Measurements from ENCODE around the gene LMBRD2. TPM values are rescaled to one million over a fixed set of nuclear protein-coding genes. Genes with fewer than 3 reads are reported as not detected.

LMBRD2 gene
- total RNA-seq, 1 donor from 2014 or later = 11.6 TPM

DNA sequence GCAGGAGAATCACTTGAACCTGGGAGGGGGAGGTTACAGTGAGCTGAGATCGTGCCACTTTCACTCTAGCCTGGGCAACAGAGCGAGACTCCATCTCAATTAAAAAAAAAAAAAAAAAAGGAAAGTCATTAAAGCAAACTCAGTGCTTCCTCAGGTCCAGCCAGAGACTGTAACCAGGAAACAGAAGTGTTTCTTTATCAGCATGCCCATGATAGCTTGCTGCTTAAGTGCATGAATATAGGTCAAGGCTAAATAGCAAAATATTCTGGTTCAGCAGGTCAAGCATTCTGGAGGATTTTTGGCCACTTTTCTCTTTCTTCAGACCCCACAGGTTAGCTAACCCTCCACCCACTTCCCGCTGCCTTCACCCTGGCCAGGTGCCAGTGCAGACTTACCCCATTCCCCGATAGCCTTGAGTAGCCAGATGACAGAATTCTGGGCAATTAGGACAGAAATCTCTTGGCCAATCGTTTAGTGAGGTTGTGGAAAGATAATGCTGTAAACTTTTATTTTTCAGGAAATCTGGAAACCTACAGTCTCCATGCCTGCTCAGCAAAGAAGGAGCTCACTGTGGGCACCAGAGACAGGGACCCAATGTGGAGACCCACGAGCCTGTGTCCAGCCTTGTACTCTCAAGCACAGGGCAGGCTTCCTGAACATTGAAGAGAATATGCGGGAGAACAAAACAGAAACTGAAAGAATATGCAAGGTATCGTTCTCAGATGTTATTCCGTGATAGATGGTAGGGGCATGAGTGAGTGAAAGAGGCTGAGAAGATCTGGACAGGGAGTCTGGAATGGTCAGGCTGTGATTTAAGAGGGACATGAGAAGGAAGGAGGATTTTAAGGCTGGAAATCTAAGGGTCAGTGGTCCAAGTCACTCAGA lies 80.8 kb downstream of the LMBRD2 start:
- no peaks in the 10 kb centered on the region for H3K36me3 Mint-ChIP-seq (ENCODE audit: low read depth)
- peaks cover 6% of the 10 kb centered on the region for H3K4me1 Mint-ChIP-seq (ENCODE audit: low read depth)
- H3K9me3 Mint-ChIP-seq = no peaks in the 10 kb centered on the region
- DNase-seq (ENCODE audit: low spot score) = no peak
- peaks cover 41% of the 10 kb centered on the region for H3K27me3 Mint-ChIP-seq (ENCODE audit: low read depth)
- H3K4me3 Mint-ChIP-seq (ENCODE audit: low read depth) = peak overlapping the region; percentile 58
- intact Hi-C loops (cut with micrococcal nuclease) = loop anchor here (10.0 kb wide), 3 partner anchors 84 to 624 kb away; partner anchors contain the start of genes LMBRD2, NADK2 and SKP2
- no peak overlapping the region for H3K27ac Mint-ChIP-seq

DNA sequence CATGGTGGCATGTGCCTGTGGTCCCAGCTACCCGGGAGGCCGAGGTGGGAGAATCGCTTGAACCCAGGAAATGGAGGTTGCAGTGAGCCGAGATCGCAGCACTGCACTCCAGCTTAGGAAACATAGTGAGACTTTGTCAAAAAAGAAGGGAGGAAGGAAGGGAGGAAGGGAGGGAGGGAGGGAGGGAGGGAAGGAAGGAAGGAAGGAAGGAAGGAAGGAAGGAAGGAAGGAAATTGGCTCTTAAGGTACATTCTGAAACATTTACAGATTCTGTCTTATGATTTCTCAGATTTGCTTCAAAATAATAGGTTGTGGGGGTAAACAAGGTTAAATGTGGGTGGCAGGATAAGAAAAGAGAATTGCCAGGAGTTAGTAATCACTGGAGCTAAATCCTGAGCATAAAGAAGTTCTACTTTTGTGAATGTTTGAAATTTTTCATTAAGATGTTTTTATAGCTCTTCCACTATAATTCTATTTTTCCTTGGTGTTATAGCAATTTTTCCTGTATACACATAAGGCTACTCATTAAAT lies 82.9 kb downstream of the LMBRD2 start:
- H3K4me1 Mint-ChIP-seq (ENCODE audit: low read depth) = peaks cover 6% of the 10 kb centered on the region
- no peaks in the 10 kb centered on the region for H3K9me3 Mint-ChIP-seq
- no peak overlapping the region for H3K27ac Mint-ChIP-seq

DNA sequence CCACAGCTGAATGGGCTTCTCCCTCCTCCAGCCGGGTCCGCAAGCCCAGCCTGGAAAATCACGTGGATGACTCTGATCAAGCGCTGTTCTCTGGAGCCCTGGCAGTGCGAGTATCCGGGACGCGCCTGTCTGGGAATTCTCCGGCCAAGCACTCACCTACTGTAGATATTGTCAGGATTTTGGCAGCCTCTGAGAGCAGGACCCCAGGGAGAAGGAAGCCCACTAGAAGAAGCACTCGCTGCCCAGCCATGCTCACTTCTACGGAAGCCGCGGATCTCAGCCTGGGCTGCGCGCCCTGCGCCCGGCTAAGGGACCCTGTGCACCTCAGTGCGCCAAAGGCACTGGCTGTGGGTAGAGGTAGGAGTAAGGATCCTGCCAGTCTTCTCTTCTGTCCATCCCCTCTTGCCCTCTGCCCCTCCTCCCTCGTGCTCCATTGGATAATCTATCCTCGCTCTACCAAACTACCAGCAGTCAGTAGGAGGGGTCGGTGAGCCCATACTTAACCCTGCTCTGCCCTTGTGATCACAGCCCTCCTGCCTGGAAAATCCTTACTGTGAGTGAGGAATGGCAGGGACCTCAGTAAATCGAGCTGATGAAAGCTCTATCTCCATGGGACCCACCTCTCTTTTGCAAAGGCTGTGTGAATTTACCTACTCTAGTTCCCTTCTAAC lies 85.0 kb downstream of the LMBRD2 start, which contains the start of gene UGT3A2:
UGT3A2 (minus strand) TSS at position 343 of the 671 bp plus-strand sequence; CDS start at position 250, 93 bp downstream.
- DNase-seq (ENCODE audit: low spot score) = no peak
- Mint-ChIP-seq H3K9me3 (no peaks in the 10 kb centered on the region), H3K36me3 (ENCODE audit: low read depth) (no peaks in the 10 kb centered on the region), H3K4me1 (ENCODE audit: low read depth) (peaks cover 4% of the 10 kb centered on the region), H3K27me3 (ENCODE audit: low read depth) (peaks cover 51% of the 10 kb centered on the region), H3K27ac (no peak within 1 kb of the TSS), H3K4me3 (ENCODE audit: low read depth) (no peak within 1 kb of the TSS)
- intact Hi-C loops (cut with micrococcal nuclease) = no loop called here

More for the DNA sequence above, 82.9 kb downstream of the LMBRD2 start:
- intact Hi-C loops (cut with micrococcal nuclease) = no loop called here
- Mint-ChIP-seq H3K27me3 (ENCODE audit: low read depth) (peaks cover 56% of the 10 kb centered on the region), H3K4me3 (ENCODE audit: low read depth) (no peak overlapping the region), H3K36me3 (ENCODE audit: low read depth) (no peaks in the 10 kb centered on the region)
- no peak for DNase-seq (ENCODE audit: low spot score)

DNA sequence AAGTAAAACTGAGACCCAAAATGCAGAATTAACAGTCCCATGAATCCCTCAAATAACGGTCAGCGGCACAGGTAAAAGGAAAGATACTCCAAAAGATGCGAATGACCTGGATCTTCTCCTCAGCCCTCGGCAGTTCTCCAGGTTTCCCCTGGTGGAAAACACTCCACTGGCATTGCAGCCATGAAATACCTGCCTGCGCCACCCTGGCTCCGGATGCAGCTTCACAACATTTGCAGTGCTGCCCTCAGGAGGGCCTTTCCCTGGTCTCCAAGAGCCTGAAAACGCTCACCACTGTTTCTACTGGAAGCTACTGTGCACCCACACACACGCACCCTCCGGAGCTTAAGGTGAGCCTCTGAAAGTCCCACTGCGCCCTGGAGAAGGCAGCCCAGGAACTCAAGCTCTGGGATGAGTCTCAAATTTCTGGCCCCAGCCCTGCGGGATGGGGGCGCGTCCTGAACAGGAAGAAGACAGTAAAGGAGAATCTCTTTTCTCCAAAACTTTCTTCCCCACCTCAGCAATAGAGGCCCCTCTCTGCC lies 85.6 kb downstream of the LMBRD2 start:
- peaks cover under 1% of the 10 kb centered on the region for H3K4me1 Mint-ChIP-seq (ENCODE audit: low read depth)
- no peak for DNase-seq (ENCODE audit: low spot score)
- no peaks in the 10 kb centered on the region for H3K9me3 Mint-ChIP-seq
- H3K27me3 Mint-ChIP-seq (ENCODE audit: low read depth) = peaks cover 51% of the 10 kb centered on the region
- no peak overlapping the region for H3K27ac Mint-ChIP-seq
- no peaks in the 10 kb centered on the region for H3K36me3 Mint-ChIP-seq (ENCODE audit: low read depth)
- intact Hi-C loops (cut with micrococcal nuclease) = no loop called here
- no peak overlapping the region for H3K4me3 Mint-ChIP-seq (ENCODE audit: low read depth)

DNA sequence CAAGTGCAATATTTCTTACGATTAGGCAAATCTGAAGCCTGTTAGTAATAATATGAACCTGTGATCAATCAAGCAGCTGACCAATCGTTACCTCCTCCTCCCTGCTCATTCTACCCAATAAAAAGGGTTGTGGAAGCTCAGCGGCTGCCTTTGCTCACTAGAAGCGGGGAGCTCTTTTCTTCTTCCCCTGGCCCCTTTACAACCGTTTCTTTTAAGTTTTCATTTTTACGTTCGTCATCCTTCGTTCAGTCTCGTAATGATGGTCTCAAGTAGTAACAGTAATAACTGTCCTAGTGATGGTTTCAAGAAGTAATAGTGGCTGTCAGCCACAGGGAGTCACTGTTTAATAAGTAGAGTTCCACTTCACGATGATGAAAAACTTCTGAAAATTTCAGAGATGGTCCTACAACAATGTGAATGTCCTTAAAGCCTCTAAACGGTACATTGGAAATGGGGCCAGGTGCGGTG lies 91.2 kb downstream of the LMBRD2 start:
- Mint-ChIP-seq H3K27me3 (ENCODE audit: low read depth) (peaks cover 24% of the 10 kb centered on the region), H3K9me3 (no peaks in the 10 kb centered on the region), H3K4me3 (ENCODE audit: low read depth) (no peak overlapping the region), H3K36me3 (ENCODE audit: low read depth) (no peaks in the 10 kb centered on the region), H3K27ac (no peak overlapping the region), H3K4me1 (ENCODE audit: low read depth) (no peaks in the 10 kb centered on the region)
- no peak for DNase-seq (ENCODE audit: low spot score)
- intact Hi-C loops (cut with micrococcal nuclease) = no loop called here

DNA sequence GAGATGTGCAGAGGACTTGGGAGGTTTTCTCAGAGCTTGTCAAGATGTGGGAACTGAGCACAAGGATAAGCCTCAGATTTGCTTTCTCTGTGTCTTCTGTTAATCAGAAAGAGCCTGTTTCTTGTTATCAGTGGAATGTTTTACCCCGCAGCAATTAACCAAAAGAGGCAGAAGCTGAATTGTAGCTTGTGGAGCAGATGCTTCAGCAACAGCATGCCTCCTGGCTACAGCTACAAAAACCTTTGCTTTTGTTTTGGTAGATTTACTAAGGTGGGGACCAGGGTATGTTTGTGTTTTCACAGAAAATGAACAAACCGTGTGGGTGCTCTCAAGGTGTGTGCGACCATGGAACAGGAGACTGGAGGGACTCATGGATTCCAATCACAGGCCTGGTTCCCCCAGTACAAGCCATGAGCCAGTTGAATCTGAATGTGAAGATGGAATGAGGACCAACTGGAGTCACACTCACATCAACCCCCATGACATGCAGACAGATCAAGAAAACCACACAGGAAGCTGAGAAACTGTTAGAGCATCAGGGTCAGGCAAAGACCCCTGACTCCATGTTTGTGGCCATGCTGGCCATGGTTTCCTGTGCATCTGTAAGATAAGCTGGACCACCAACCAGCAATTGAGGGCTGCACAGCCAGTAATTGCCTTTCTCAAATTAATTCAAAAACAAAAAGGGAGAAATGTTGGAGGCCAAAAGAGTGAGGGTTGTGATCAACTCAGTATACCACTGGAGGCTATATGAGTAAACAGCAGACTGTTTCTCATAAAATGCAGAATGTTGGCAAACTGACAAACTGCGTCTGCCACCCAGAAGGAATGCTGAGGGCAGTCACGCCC lies 91.9 kb downstream of the LMBRD2 start:
- peaks cover 18% of the 10 kb centered on the region for H3K27me3 Mint-ChIP-seq (ENCODE audit: low read depth)
- intact Hi-C loops (cut with micrococcal nuclease) = no loop called here
- H3K4me1 Mint-ChIP-seq (ENCODE audit: low read depth) = no peaks in the 10 kb centered on the region
- H3K9me3 Mint-ChIP-seq = no peaks in the 10 kb centered on the region
- H3K36me3 Mint-ChIP-seq (ENCODE audit: low read depth) = no peaks in the 10 kb centered on the region
- DNase-seq (ENCODE audit: low spot score) = no peak
- no peak overlapping the region for H3K4me3 Mint-ChIP-seq (ENCODE audit: low read depth)
- no peak overlapping the region for H3K27ac Mint-ChIP-seq

DNA sequence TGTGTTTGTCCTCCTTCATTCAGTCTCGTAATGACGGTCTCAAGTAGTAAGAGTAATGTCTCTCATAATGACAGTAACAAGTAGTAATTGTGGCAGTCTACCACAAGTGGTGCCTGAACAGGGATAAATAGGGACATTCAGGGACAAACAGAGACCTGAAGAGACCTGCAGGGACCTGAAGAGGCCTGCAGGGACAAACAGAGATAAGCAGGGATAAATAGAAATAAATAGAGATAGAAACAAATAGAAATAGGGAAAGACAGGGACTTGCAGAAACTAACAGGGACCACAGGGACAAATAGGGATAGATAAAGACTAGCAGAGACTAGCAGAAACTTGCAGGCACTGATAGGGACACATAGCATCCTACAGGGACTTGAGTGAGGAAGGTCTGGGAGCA lies 92.9 kb downstream of the LMBRD2 start:
- H3K27ac Mint-ChIP-seq = no peak overlapping the region
- intact Hi-C loops (cut with micrococcal nuclease) = no loop called here
- no peaks in the 10 kb centered on the region for H3K4me1 Mint-ChIP-seq (ENCODE audit: low read depth)
- H3K27me3 Mint-ChIP-seq (ENCODE audit: low read depth) = peaks cover 14% of the 10 kb centered on the region
- no peak for DNase-seq (ENCODE audit: low spot score)
- H3K4me3 Mint-ChIP-seq (ENCODE audit: low read depth) = no peak overlapping the region
- no peaks in the 10 kb centered on the region for H3K36me3 Mint-ChIP-seq (ENCODE audit: low read depth)
- no peaks in the 10 kb centered on the region for H3K9me3 Mint-ChIP-seq

DNA sequence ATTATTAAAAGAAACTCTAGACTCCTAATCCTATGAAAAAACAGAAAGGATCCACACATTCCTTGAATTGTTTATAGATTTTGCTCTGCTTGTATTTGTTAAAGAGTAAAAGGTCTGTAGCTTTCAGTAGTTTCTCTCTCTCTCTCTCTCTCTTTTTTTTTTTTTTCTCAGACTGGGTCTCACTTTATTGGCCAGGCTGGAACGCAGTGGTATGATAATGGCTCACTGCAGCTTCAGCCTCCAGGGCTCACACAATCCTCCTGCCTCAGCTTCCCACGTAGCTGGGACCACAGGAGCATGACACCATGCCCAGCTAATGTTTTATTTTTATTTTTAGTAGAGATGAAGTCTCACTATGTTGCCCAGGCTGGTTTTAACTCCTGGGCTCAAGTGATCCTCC lies 94.3 kb downstream of the LMBRD2 start:
- no peak overlapping the region for H3K4me3 Mint-ChIP-seq (ENCODE audit: low read depth)
- H3K9me3 Mint-ChIP-seq = no peaks in the 10 kb centered on the region
- intact Hi-C loops (cut with micrococcal nuclease) = no loop called here
- peaks cover 23% of the 10 kb centered on the region for H3K27me3 Mint-ChIP-seq (ENCODE audit: low read depth)
- no peaks in the 10 kb centered on the region for H3K4me1 Mint-ChIP-seq (ENCODE audit: low read depth)
- no peak overlapping the region for H3K27ac Mint-ChIP-seq
- no peaks in the 10 kb centered on the region for H3K36me3 Mint-ChIP-seq (ENCODE audit: low read depth)
- DNase-seq (ENCODE audit: low spot score) = no peak

DNA sequence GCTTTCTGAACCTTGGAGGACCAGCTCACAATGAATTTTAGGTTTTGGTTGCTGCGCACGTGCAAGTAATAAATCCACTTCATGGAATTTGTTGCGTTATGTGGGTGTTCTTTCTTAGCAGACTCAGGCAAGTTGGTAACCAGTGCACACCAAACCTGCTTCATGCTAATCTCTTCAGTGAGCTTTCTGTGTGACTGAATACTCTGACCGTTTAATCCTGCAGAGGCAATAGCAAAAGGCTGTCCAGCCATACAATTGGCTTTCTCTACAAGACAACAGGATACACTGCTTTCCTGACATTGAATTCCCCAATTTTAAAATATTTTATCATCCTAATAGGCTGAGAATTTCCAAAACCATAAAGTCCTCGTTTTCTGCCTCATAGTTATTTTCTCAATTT lies 95.3 kb downstream of the LMBRD2 start:
- H3K36me3 Mint-ChIP-seq (ENCODE audit: low read depth) = no peaks in the 10 kb centered on the region
- peaks cover 25% of the 10 kb centered on the region for H3K27me3 Mint-ChIP-seq (ENCODE audit: low read depth)
- DNase-seq (ENCODE audit: low spot score) = no peak
- no peaks in the 10 kb centered on the region for H3K4me1 Mint-ChIP-seq (ENCODE audit: low read depth)
- no peak overlapping the region for H3K27ac Mint-ChIP-seq
- intact Hi-C loops (cut with micrococcal nuclease) = no loop called here
- no peaks in the 10 kb centered on the region for H3K9me3 Mint-ChIP-seq
- H3K4me3 Mint-ChIP-seq (ENCODE audit: low read depth) = no peak overlapping the region

DNA sequence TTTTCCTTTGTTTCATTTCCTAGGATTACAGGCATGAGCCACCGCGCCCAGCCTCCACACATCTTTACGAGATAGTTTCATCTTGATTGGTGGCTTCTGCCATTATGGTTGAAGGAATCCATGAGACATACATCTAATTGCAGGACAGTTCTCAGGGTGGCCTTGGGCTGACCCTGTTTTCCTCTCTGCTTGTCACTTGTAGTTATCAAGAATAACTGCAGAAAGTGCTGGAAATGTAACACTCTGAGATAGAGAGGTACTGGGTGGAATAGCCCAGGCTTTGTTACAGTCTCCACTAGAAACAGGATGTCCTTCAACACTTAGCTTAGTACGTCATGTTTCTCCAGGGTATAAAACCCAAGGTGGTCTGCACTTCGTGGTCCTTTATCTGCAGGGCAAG lies 95.7 kb downstream of the LMBRD2 start:
- H3K27me3 Mint-ChIP-seq (ENCODE audit: low read depth) = peaks cover 25% of the 10 kb centered on the region
- H3K4me1 Mint-ChIP-seq (ENCODE audit: low read depth) = no peaks in the 10 kb centered on the region
- no peaks in the 10 kb centered on the region for H3K9me3 Mint-ChIP-seq
- no peak overlapping the region for H3K4me3 Mint-ChIP-seq (ENCODE audit: low read depth)
- DNase-seq (ENCODE audit: low spot score) = no peak
- H3K36me3 Mint-ChIP-seq (ENCODE audit: low read depth) = no peaks in the 10 kb centered on the region
- intact Hi-C loops (cut with micrococcal nuclease) = no loop called here
- no peak overlapping the region for H3K27ac Mint-ChIP-seq

DNA sequence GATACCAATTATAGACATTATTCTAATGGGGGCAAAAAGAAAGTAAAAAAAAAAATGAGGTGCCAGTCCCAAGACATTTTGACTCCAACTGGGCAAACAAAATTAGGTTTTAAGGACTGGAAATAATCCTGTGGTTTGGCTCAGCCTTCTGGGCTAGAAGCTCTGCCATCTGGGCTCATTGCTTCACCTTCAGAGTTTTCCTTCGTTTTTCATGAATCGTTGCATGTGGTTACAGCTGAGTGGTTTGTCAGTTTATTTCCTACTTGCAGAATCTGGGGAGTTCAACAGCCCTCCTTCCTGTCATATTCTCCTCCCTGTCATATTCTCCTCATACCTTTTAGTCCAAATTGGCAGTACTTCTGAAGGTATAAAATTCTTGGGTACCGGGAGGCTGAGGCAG lies 97.0 kb downstream of the LMBRD2 start:
- Mint-ChIP-seq H3K4me3 (ENCODE audit: low read depth) (no peak overlapping the region), H3K27ac (no peak overlapping the region), H3K9me3 (no peaks in the 10 kb centered on the region), H3K27me3 (ENCODE audit: low read depth) (peaks cover 23% of the 10 kb centered on the region), H3K4me1 (ENCODE audit: low read depth) (no peaks in the 10 kb centered on the region), H3K36me3 (ENCODE audit: low read depth) (no peaks in the 10 kb centered on the region)
- intact Hi-C loops (cut with micrococcal nuclease) = no loop called here
- no peak for DNase-seq (ENCODE audit: low spot score)

DNA sequence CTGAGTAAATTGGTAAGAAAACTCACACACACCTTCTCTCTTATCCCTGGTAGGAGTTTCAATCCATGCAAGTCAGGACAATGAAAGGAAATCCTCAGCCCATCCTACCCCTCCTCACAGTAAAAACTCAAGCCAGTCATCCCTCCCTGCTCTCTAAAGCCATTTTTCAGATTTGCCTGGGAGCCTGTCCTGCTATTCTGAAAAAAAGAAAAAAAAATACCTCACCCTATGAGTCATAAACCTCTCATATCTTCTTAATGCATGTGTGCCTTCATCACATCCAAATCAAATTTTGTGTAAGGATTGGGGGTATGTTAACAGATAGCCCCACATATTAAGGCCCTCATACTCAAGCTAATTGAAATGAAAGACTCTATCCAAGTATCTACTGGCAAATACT lies 99.1 kb downstream of the LMBRD2 start:
- no peaks in the 10 kb centered on the region for H3K4me1 Mint-ChIP-seq (ENCODE audit: low read depth)
- H3K9me3 Mint-ChIP-seq = no peaks in the 10 kb centered on the region
- no peak overlapping the region for H3K4me3 Mint-ChIP-seq (ENCODE audit: low read depth)

More for the DNA sequence above, 99.1 kb downstream of the LMBRD2 start:
- DNase-seq (ENCODE audit: low spot score) = no peak
- Mint-ChIP-seq H3K27ac (no peak overlapping the region), H3K27me3 (ENCODE audit: low read depth) (peaks cover 19% of the 10 kb centered on the region), H3K36me3 (ENCODE audit: low read depth) (no peaks in the 10 kb centered on the region)
- intact Hi-C loops (cut with micrococcal nuclease) = no loop called here

Data from activated T-helper 2 cell treated with anti-CD3 and anti-CD28 coated beads, Interferon-gamma antibody, Interleukin-2, Interleukin-4, amounts not matched to agents 10 μg/mL and 5 μg/mL and 100 μg/mL, durations not matched to agents 14 hours and 24 hours and 36 hours (primary cell).